ENCODE measurements around the gene NTNG2. TPM values are rescaled to one million over a fixed set of nuclear protein-coding genes. Genes with fewer than 3 reads are reported as not detected.

Gene NTNG2, protein sequence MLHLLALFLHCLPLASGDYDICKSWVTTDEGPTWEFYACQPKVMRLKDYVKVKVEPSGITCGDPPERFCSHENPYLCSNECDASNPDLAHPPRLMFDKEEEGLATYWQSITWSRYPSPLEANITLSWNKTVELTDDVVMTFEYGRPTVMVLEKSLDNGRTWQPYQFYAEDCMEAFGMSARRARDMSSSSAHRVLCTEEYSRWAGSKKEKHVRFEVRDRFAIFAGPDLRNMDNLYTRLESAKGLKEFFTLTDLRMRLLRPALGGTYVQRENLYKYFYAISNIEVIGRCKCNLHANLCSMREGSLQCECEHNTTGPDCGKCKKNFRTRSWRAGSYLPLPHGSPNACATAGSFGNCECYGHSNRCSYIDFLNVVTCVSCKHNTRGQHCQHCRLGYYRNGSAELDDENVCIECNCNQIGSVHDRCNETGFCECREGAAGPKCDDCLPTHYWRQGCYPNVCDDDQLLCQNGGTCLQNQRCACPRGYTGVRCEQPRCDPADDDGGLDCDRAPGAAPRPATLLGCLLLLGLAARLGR
- total RNA-seq (1 to 10 TPM; 1.3 to 2.0 TPM), polyA plus RNA-seq (3.6 TPM)

DNA sequence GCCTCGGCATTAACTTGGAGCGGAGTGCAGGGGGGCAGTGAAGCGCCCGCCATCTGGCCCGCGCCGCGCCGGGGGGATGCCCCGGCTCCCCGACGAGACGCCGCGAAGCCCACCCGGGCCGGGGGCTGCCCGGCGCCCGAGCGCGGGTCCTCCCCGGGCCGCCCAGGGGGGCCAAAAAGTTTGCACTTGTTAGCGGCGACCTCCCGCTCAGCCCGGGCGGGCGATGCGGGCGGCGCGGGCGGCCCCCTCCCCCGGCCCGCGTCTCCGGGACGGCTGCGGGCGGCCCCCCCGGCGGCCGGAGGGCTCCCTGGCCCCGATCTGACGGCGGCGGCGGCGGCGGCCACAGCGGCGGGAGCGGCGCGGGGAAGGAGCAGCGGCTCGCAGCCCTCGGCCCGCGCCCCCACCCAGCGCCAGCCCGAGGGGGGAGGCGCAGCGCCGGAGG lies at the start of gene NTNG2:
Gene NTNG2 (plus strand): TSS at position 316 of the 442 bp plus-strand sequence. CDS start 4,774 bp downstream, outside the sequence.
- peaks cover 0 to 1% (median 0%) of the 10 kb centered on the region in 5 donors for H3K9me3 Mint-ChIP-seq
- H3K27me3 Mint-ChIP-seq: peaks cover 20 to 50% of the 10 kb centered on the region in 2 donors
- peak within 1 kb of the TSS; percentile 38 to 96 (median 87) for H3K27ac Mint-ChIP-seq
- ChIA-PET POLR2A (interaction anchor here (0.6 kb wide), 1 partner anchor 549 kb away, joined by 3 read pairs; no protein-coding TSS in a partner anchor), CTCF (interaction anchor here (1.0 kb wide), 1 partner anchor 75 kb away, joined by 4 read pairs; no protein-coding TSS in a partner anchor)
- peak within 1 kb of the TSS; percentile 94 to 99 (median 97) for H3K4me3 Mint-ChIP-seq
- H3K4me1 Mint-ChIP-seq: peaks cover 12 to 20% (median 16%) of the 10 kb centered on the region in 3 donors
- DNase-seq: no peak
- no peaks in the 10 kb centered on the region for H3K36me3 ChIP-seq (ENCODE audit: insufficient read depth, low read length)
- H3K4me3 ChIP-seq (ENCODE audit: low read length): peak within 1 kb of the TSS; percentile 61
- H3K9me3 ChIP-seq (ENCODE audit: low read length): no peaks in the 10 kb centered on the region
- H3K27ac ChIP-seq (ENCODE audit: low read depth, low read length): no peak within 1 kb of the TSS
- H3K36me3 Mint-ChIP-seq: peaks cover 2 to 4% (median 3%) of the 10 kb centered on the region in 3 donors
- peaks cover 12% of the 10 kb centered on the region for H3K4me1 ChIP-seq (ENCODE audit: insufficient read depth, low read length)
- H3K27me3 ChIP-seq (ENCODE audit: insufficient read depth, low read length, poor library complexity, severe bottlenecking): peaks cover 15% of the 10 kb centered on the region

DNA sequence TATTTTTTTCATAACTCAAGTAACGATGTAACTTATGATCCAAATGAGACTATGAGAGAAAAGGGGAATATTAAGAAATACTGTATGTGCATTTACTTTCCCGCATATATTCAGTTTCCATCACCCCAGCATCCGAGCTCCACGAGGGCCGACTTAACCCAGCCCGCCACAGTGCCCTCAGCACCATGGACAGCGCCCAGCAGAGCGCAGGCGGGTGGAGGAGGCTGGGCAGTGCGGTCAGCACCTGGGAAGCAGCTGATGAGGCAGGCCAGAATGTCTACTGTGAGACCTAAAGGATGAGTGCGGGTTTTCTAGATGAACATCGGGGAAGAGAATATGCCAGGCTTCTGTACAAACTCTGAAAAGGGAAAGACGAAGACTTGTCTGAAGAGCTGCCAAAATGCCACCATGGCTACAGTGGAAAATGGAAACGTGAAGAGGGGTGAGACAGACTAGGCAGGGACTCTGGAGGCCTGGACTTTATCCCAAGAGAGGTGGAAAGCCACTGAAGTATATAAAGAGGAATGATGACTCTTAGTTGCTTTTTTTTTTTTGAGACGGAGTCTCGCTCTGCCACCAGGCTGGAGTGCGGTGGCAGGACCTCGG lies 47.7 kb upstream of the NTNG2 start:
- Histone ChIP-seq H3K4me1 (ENCODE audit: insufficient read depth, low read length) (no peaks in the 10 kb centered on the region), H3K27ac (ENCODE audit: low read depth, low read length) (no peak overlapping the region), H3K36me3 (ENCODE audit: insufficient read depth, low read length) (no peaks in the 10 kb centered on the region), H3K9me3 (ENCODE audit: low read length) (no peaks in the 10 kb centered on the region), H3K27me3 (ENCODE audit: insufficient read depth, low read length, poor library complexity, severe bottlenecking) (no peaks in the 10 kb centered on the region), H3K4me3 (ENCODE audit: low read length) (no peak overlapping the region)
- Mint-ChIP-seq H3K4me1 (no peaks in the 10 kb centered on the region), H3K9me3 (peaks cover 0 to 4% (median 1%) of the 10 kb centered on the region in 5 donors), H3K27ac (no peak overlapping the region), H3K27me3 (peaks cover 25 to 48% of the 10 kb centered on the region in 2 donors), H3K4me3 (no peak overlapping the region), H3K36me3 (peaks cover 0 to 1% (median 0%) of the 10 kb centered on the region in 3 donors)
- ChIA-PET CTCF (no interaction called here), POLR2A (no interaction called here)
- DNase-seq: peak in 4 of 5 donors; percentile 9 to 54 (median 14)

DNA sequence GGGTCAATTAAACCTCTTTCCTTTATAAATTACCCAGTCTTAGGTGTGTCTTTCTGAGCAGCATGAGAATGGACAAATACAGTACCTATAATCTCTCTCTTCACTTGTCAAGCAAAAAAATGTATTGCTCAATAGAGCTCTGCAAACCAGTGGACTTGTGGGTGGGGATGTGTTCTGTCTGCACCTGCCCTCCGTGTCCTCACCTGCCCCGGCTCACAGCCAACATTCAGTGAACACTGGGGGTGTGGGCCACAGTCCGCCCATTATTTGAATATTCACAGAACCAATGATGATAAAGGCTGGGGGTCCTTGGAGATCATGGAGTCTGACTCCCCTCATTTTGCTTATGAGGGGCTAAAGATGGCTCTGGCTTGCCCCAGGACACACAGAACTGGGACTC lies 45.3 kb upstream of the NTNG2 start:
- H3K9me3 ChIP-seq (ENCODE audit: low read length): no peaks in the 10 kb centered on the region
- POLR2A ChIA-PET: no interaction called here
- Mint-ChIP-seq H3K27me3 (peaks cover 21 to 51% of the 10 kb centered on the region in 2 donors), H3K36me3 (no peaks in the 10 kb centered on the region), H3K4me3 (no peak overlapping the region), H3K4me1 (no peaks in the 10 kb centered on the region), H3K9me3 (peaks cover 0 to 4% (median 0%) of the 10 kb centered on the region in 5 donors), H3K27ac (no peak overlapping the region)
- DNase-seq: no peak
- no peak overlapping the region for H3K27ac ChIP-seq (ENCODE audit: low read depth, low read length)
- H3K4me1 ChIP-seq (ENCODE audit: insufficient read depth, low read length): no peaks in the 10 kb centered on the region
- H3K27me3 ChIP-seq (ENCODE audit: insufficient read depth, low read length, poor library complexity, severe bottlenecking): no peaks in the 10 kb centered on the region
- H3K4me3 ChIP-seq (ENCODE audit: low read length): no peak overlapping the region
- no peaks in the 10 kb centered on the region for H3K36me3 ChIP-seq (ENCODE audit: insufficient read depth, low read length)
- CTCF ChIA-PET: no interaction called here

DNA sequence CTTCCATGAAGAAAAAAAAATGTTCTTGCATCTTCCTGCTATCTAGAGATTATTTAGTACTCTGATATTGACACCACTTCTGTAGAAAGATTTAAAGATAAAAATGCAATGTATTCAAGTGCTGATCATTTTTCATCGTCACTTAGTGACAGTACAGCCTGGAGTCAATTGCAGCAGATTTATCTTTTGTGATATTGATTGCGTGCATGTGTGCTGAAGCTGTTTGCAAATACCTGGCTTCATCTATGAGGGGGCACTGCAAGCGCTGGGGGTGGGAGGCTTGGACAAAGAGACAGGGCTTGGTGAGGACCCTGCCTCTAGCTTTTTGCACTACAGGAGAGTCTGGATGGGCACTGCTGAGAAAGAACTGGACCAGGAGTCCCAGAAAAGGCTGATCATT lies 44.2 kb upstream of the NTNG2 start:
- no peaks in the 10 kb centered on the region for H3K9me3 ChIP-seq (ENCODE audit: low read length)
- Mint-ChIP-seq H3K9me3 (peaks cover 0 to 4% (median 0%) of the 10 kb centered on the region in 5 donors), H3K4me3 (no peak overlapping the region), H3K27ac (no peak overlapping the region), H3K36me3 (no peaks in the 10 kb centered on the region), H3K27me3 (peaks cover 19 to 54% of the 10 kb centered on the region in 2 donors), H3K4me1 (no peaks in the 10 kb centered on the region)
- no peak for DNase-seq
- H3K4me3 ChIP-seq (ENCODE audit: low read length): no peak overlapping the region
- H3K4me1 ChIP-seq (ENCODE audit: insufficient read depth, low read length): no peaks in the 10 kb centered on the region
- H3K36me3 ChIP-seq (ENCODE audit: insufficient read depth, low read length): no peaks in the 10 kb centered on the region
- no peaks in the 10 kb centered on the region for H3K27me3 ChIP-seq (ENCODE audit: insufficient read depth, low read length, poor library complexity, severe bottlenecking)
- ChIA-PET CTCF (interaction anchor here (1.3 kb wide), 1 partner anchor 52 kb away, joined by 3 read pairs; no protein-coding TSS in a partner anchor), POLR2A (no interaction called here)
- H3K27ac ChIP-seq (ENCODE audit: low read depth, low read length): no peak overlapping the region

DNA sequence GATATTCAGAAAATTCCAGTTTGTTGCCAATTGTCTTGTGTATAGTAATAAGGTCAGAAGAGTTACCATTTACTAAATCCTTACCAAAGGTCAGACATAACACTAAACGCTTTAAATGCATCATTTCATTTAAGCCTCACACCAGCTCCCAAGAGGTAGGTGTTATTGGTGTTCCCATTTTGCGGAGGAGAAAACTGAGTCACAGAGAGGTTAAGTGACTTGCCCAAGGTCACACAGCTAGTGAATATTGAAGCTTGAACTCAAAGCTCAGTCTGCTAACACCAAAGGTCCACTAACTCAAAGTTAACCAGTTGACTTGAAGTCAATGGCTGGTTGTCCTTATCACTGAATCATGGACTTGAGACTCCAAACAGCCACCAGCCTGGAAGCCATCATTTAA lies 40.8 kb upstream of the NTNG2 start:
- ChIA-PET POLR2A (no interaction called here), CTCF (no interaction called here)
- Mint-ChIP-seq H3K36me3 (no peaks in the 10 kb centered on the region), H3K27me3 (peaks cover 21 to 60% of the 10 kb centered on the region in 2 donors), H3K4me3 (no peak overlapping the region), H3K9me3 (peaks cover 0 to 1% (median 0%) of the 10 kb centered on the region in 5 donors), H3K27ac (no peak overlapping the region), H3K4me1 (peaks cover 3 to 4% (median 4%) of the 10 kb centered on the region in 3 donors)
- no peaks in the 10 kb centered on the region for H3K36me3 ChIP-seq (ENCODE audit: insufficient read depth, low read length)
- no peaks in the 10 kb centered on the region for H3K27me3 ChIP-seq (ENCODE audit: insufficient read depth, low read length, poor library complexity, severe bottlenecking)
- H3K27ac ChIP-seq (ENCODE audit: low read depth, low read length): no peak overlapping the region
- H3K9me3 ChIP-seq (ENCODE audit: low read length): no peaks in the 10 kb centered on the region
- DNase-seq: no peak
- no peaks in the 10 kb centered on the region for H3K4me1 ChIP-seq (ENCODE audit: insufficient read depth, low read length)
- no peak overlapping the region for H3K4me3 ChIP-seq (ENCODE audit: low read length)

DNA sequence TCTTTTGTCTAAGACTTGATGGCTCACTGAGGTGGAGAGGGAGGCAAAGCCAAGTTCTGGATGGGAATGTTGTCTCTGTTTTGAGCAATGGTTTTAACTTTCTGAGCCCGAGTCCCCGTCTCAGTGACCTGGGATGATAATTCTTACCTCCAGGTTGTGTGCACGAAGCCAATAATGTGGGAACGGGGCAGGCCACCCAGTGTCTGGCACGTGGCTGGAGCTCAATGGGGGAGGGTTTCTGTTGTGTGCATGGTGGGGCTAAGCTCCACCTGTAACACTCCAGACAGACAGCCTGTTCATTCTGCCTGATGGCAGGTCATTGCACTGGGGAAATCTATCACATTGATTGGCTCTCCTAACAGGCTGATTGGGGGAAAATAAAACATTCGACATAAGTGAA lies 37.1 kb upstream of the NTNG2 start:
- H3K27me3 Mint-ChIP-seq: peaks cover 29 to 76% of the 10 kb centered on the region in 2 donors
- no peak overlapping the region for H3K4me3 Mint-ChIP-seq
- Histone ChIP-seq H3K27me3 (ENCODE audit: insufficient read depth, low read length, poor library complexity, severe bottlenecking) (no peaks in the 10 kb centered on the region), H3K4me3 (ENCODE audit: low read length) (no peak overlapping the region), H3K27ac (ENCODE audit: low read depth, low read length) (no peak overlapping the region), H3K4me1 (ENCODE audit: insufficient read depth, low read length) (no peaks in the 10 kb centered on the region), H3K36me3 (ENCODE audit: insufficient read depth, low read length) (no peaks in the 10 kb centered on the region), H3K9me3 (ENCODE audit: low read length) (no peaks in the 10 kb centered on the region)
- H3K36me3 Mint-ChIP-seq: no peaks in the 10 kb centered on the region
- H3K9me3 Mint-ChIP-seq: peaks cover 0 to 1% (median 0%) of the 10 kb centered on the region in 5 donors
- H3K27ac Mint-ChIP-seq: no peak overlapping the region
- DNase-seq: no peak
- ChIA-PET POLR2A (no interaction called here), CTCF (no interaction called here)
- H3K4me1 Mint-ChIP-seq: peaks cover 8 to 15% (median 15%) of the 10 kb centered on the region in 3 donors

DNA sequence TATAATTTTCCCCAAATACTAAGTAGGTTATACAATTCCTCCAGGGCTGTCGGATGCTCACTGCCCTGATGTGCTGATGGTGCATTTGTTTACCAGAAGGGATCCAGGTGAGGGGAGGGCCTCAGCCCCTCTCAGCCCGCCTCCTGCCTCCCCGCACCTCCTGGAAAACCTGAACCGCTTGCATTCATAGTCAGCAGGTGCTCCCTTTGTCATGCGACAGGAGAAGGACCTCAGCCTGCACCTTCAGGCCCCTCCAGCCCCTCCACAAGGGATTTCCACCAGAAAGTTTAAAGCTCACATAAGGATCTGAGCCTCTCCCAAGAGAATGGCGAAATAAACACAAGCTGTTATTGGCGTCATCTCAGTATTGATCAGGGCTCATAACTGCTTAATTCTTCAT lies 36.5 kb upstream of the NTNG2 start:
- H3K27me3 Mint-ChIP-seq: peaks cover 35 to 78% of the 10 kb centered on the region in 2 donors
- H3K4me1 Mint-ChIP-seq: peaks cover 8 to 15% (median 15%) of the 10 kb centered on the region in 3 donors
- no peaks in the 10 kb centered on the region for H3K9me3 ChIP-seq (ENCODE audit: low read length)
- POLR2A ChIA-PET: interaction anchor here (0.5 kb wide), 1 partner anchor 883 kb away, joined by 4 read pairs; no protein-coding TSS in a partner anchor
- DNase-seq: no peak
- H3K27me3 ChIP-seq (ENCODE audit: insufficient read depth, low read length, poor library complexity, severe bottlenecking): no peaks in the 10 kb centered on the region
- H3K36me3 ChIP-seq (ENCODE audit: insufficient read depth, low read length): no peaks in the 10 kb centered on the region
- no peaks in the 10 kb centered on the region for H3K4me1 ChIP-seq (ENCODE audit: insufficient read depth, low read length)
- H3K27ac ChIP-seq (ENCODE audit: low read depth, low read length): no peak overlapping the region
- H3K9me3 Mint-ChIP-seq: peaks cover 0 to 1% (median 0%) of the 10 kb centered on the region in 5 donors
- H3K4me3 Mint-ChIP-seq: peak overlapping the region in 1 of 7 donors; percentile 16
- CTCF ChIA-PET: no interaction called here
- H3K36me3 Mint-ChIP-seq: no peaks in the 10 kb centered on the region
- H3K4me3 ChIP-seq (ENCODE audit: low read length): no peak overlapping the region
- no peak overlapping the region for H3K27ac Mint-ChIP-seq
